Neural cell (in vitro differentiated cells): Measurements from ENCODE around the gene TBC1D10B. TPM values are rescaled to one million over a fixed set of nuclear protein-coding genes. Genes with fewer than 3 reads are reported as not detected.

Experiments used
- H2AFZ ChIP-seq: fragments of 200-600, 300-800 bp; sonication (generic), shearing (Covaris generic); 2 replicates; pipeline ENCODE4 v1.6.0; 2014; ENCODE audit warnings: low read depth, mild to moderate bottlenecking, antibody characterized with exemption, low read length, moderate library complexity
- H3F3A ChIP-seq: fragments of 200-600 bp; shearing (Covaris generic); 2 replicates; pipeline ENCODE4 v1.6.1; 2016; ENCODE audit warnings: mild to moderate bottlenecking, moderate library complexity, mixed read lengths, antibody characterized with exemption, low read length; ENCODE audit not compliant: insufficient read depth, poor library complexity, severe bottlenecking
- H3K27ac ChIP-seq: fragments of 200-600, 300-800 bp; sonication (generic), shearing (Covaris generic); 2 replicates; pipeline ENCODE4 v1.5.1; 2014; ENCODE audit warnings: mild to moderate bottlenecking, low read length, moderate library complexity
- H3K27me3 ChIP-seq: fragments of 300-800, 200-600 bp; sonication (generic), shearing (Covaris generic); 2 replicates; pipeline ENCODE4 v1.6.0; 2014; ENCODE audit warnings: mild to moderate bottlenecking, low read depth, low read length, moderate library complexity; ENCODE audit not compliant: insufficient read depth
- H3K36me3 ChIP-seq: fragments of 300-800, 200-600 bp; sonication (generic), shearing (Covaris generic); 2 replicates; pipeline ENCODE4 v1.5.1; 2014; ENCODE audit warnings: mild to moderate bottlenecking, antibody characterized with exemption, low read length, moderate library complexity; ENCODE audit not compliant: insufficient read depth
- H3K4me2 ChIP-seq: fragments of 300-800, 200-600 bp; sonication (generic), shearing (Covaris generic); 2 replicates; pipeline ENCODE4 v1.6.0; 2014; ENCODE audit warnings: mild to moderate bottlenecking, low read length
- H3K4me3 ChIP-seq: fragments of 300-800, 200-600 bp; sonication (generic), shearing (Covaris generic); 2 replicates; pipeline ENCODE4 v1.5.1; 2014; ENCODE audit warnings: mild to moderate bottlenecking, low read length, moderate library complexity
- H3K79me2 ChIP-seq: fragments of 200-600 bp; shearing (Covaris generic); replicated peaks from 2 replicates; pipeline ENCODE4 v1.6.0; 2014; ENCODE audit warnings: mild to moderate bottlenecking, low read length, moderate library complexity; ENCODE audit not compliant: insufficient read depth
- H3K9ac ChIP-seq: fragments of 300-800, 200-600 bp; sonication (generic), shearing (Covaris generic); 2 replicates; pipeline ENCODE4 v1.6.1; 2016; ENCODE audit warnings: mild to moderate bottlenecking, low read length, mixed read lengths
- H3K9me2 ChIP-seq: fragments of 200-600 bp; shearing (Covaris generic); 2 replicates; pipeline ENCODE4 v1.6.1; 2016; ENCODE audit warnings: mild to moderate bottlenecking, low read length, mixed read lengths; ENCODE audit not compliant: insufficient read depth
- H3K9me3 ChIP-seq: fragments of 200-600, 300-800 bp; sonication (generic), shearing (Covaris generic); 2 replicates; pipeline ENCODE4 v1.6.1; 2016; ENCODE audit warnings: mild to moderate bottlenecking, mixed run types, low read length, moderate library complexity, mixed read lengths
- H4K20me1 ChIP-seq: fragments of 200-600 bp; shearing (Covaris generic); 2 replicates; pipeline ENCODE4 v1.6.1; 2016; ENCODE audit warnings: mild to moderate bottlenecking, mixed run types; ENCODE audit not compliant: insufficient read depth
- EP300 ChIP-seq: fragments of 450-650 bp; conservative IDR thresholded peaks from 2 replicates; pipeline ENCODE4 v1.6.1; 2014; ENCODE audit warnings: antibody characterized with exemption, mild to moderate bottlenecking, moderate library complexity; ENCODE audit not compliant: poor library complexity, severe bottlenecking
- EZH2 ChIP-seq: fragments of 200-600, 300-800 bp; shearing (Covaris generic), sonication (generic); IDR thresholded peaks from 2 replicates; pipeline ENCODE4 v1.6.1; 2014; ENCODE audit warnings: antibody characterized with exemption, low read length, borderline replicate concordance, mild to moderate bottlenecking; ENCODE audit not compliant: insufficient read depth, poor library complexity, severe bottlenecking
- MXI1 ChIP-seq: fragments of 450-650 bp; conservative IDR thresholded peaks from 2 replicates; pipeline ENCODE4 v1.6.1; 2014; ENCODE audit warnings: antibody characterized with exemption, mild to moderate bottlenecking; ENCODE audit not compliant: poor library complexity, severe bottlenecking
- POLR2AphosphoS5 ChIP-seq: IDR thresholded peaks from 2 replicates; pipeline ENCODE4 v1.6.1; 2012
- RAD21 ChIP-seq: fragments of 450-650 bp; conservative IDR thresholded peaks from 2 replicates; pipeline ENCODE4 v1.6.1; 2014; ENCODE audit warnings: antibody characterized with exemption, mild to moderate bottlenecking, moderate library complexity
- REST ChIP-seq: IDR thresholded peaks from 2 replicates; pipeline ENCODE4 v1.6.1; 2012; ENCODE audit warnings: borderline replicate concordance
- SMC3 ChIP-seq: fragments of 450-650 bp; conservative IDR thresholded peaks from 2 replicates; pipeline ENCODE4 v1.6.1; 2014; ENCODE audit warnings: antibody characterized with exemption, mild to moderate bottlenecking, moderate library complexity; ENCODE audit not compliant: poor library complexity
- TAF1 ChIP-seq: IDR thresholded peaks from 2 replicates; pipeline ENCODE4 v1.6.1; 2012; ENCODE audit warnings: low read depth
- polyA minus RNA-seq: library from RNA; depleted of rRNA, polyadenylated mRNA; stranded (reverse); fragments of >200 nt; gene quantifications from 2 replicates; pipeline ENCODE4 v1.2.3, GENCODE V29; 2014
- polyA plus RNA-seq: library from polyadenylated mRNA; depleted of rRNA; stranded (reverse); fragments of >200 nt; gene quantifications from 2 replicates; pipeline ENCODE4 v1.2.3, GENCODE V29; 2014
- TF ChIP-seq, protein P1 (sequence below): fragments of 450-650 bp; IDR thresholded peaks from 2 replicates; pipeline ENCODE4 v1.5.1; 2014; ENCODE audit warnings: antibody characterized with exemption, mild to moderate bottlenecking, moderate library complexity; ENCODE audit not compliant: poor library complexity, severe bottlenecking

The TBC1D10B gene
- polyA plus RNA-seq (24.1 and 32.5 TPM in 2 replicates), polyA minus RNA-seq (40.5 and 44.6 TPM in 2 replicates)

- H2AFZ ChIP-seq: peak within 1 kb of the TSS; percentile 56
- H3K27ac ChIP-seq: peak within 1 kb of the TSS; percentile 98
- no peaks in the 10 kb centered on the region for H3K36me3 ChIP-seq
Measured at GRCh38 chr16:30370456-30371247, at the start of gene TBC1D10B. TBC1D10B (minus strand) TSS chr16:30370494; CDS start chr16:30370183, 311 bp downstream.

DNA sequence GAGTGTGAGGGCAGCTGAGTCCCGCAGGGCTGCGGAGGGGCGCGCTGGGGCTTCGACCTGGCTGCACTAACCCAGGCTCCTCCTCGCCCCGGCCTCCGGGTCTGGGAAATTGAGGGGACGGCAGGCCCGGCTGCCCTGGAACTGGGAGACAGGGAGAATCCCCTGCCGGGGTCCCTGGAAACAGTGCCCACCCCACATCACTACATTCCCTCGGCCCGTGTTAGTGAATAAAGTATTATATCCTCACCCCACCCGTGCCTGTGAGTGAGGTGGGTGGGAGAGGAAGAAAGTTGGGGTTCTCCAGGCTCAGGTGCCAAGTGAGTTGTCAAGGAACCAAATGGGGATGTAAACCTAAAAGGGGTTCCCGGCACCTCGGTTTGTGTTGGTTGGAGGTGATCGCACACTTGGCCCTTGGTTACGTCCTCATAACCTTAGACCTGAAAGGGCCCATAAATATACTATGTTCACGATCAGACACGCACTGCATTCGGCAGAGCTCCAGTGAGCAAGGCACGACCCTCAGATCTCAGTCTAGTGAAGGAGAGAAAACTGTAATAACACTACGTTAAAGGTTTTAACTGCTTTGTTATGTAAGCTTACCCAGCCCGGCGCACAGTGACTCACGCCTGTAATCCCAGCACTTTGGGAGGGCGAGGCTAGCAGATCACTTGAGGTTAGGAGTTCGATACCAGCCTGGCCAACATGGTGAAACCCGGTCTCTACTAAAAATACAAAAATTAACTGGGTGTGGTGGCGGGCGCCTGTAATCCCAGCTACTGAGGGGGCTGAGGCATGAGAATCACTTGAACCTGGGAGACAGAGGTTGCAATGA lies 48.3 kb upstream of the TBC1D10B start:
- H3K4me2 ChIP-seq: peak overlapping the region; percentile 10
- no peaks in the 10 kb centered on the region for H3K9me2 ChIP-seq
- no peaks in the 10 kb centered on the region for H3K27me3 ChIP-seq
- no peaks in the 10 kb centered on the region for H4K20me1 ChIP-seq
- peak overlapping the region; percentile 45 for H2AFZ ChIP-seq
- peak overlapping the region; percentile 59 for H3K27ac ChIP-seq
- no peaks in the 10 kb centered on the region for H3K36me3 ChIP-seq
- peak overlapping the region; percentile 71 for H3K4me3 ChIP-seq
- peaks cover 2% of the 10 kb centered on the region for H3F3A ChIP-seq
- H3K9me3 ChIP-seq: no peaks in the 10 kb centered on the region
- peak overlapping the region; percentile 63 for H3K9ac ChIP-seq
- no peaks in the 10 kb centered on the region for H3K79me2 ChIP-seq
- no peak for TF ChIP-seq MXI1
- no peak for TF ChIP-seq EP300
- no peak for TF ChIP-seq REST
- TF ChIP-seq EZH2: no peak
- no peak for TF ChIP-seq SMC3
- TF ChIP-seq, protein P1, sequence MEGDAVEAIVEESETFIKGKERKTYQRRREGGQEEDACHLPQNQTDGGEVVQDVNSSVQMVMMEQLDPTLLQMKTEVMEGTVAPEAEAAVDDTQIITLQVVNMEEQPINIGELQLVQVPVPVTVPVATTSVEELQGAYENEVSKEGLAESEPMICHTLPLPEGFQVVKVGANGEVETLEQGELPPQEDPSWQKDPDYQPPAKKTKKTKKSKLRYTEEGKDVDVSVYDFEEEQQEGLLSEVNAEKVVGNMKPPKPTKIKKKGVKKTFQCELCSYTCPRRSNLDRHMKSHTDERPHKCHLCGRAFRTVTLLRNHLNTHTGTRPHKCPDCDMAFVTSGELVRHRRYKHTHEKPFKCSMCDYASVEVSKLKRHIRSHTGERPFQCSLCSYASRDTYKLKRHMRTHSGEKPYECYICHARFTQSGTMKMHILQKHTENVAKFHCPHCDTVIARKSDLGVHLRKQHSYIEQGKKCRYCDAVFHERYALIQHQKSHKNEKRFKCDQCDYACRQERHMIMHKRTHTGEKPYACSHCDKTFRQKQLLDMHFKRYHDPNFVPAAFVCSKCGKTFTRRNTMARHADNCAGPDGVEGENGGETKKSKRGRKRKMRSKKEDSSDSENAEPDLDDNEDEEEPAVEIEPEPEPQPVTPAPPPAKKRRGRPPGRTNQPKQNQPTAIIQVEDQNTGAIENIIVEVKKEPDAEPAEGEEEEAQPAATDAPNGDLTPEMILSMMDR: no peak
- no peak for TF ChIP-seq RAD21
- no peak for TF ChIP-seq POLR2AphosphoS5
- TF ChIP-seq TAF1: no peak

More at GRCh38 chr16:30370456-30371247, at the start of gene TBC1D10B:
- Histone ChIP-seq H3K9ac (peak within 1 kb of the TSS; percentile 85), H3K27me3 (no peaks in the 10 kb centered on the region), H4K20me1 (peaks cover 24% of the 10 kb centered on the region), H3K9me3 (no peaks in the 10 kb centered on the region), H3K9me2 (no peaks in the 10 kb centered on the region), H3K79me2 (peaks cover 42% of the 10 kb centered on the region), H3K4me3 (peak within 1 kb of the TSS; percentile 97), H3K4me2 (peak within 1 kb of the TSS; percentile 98), H3F3A (no peaks in the 10 kb centered on the region)
- TF ChIP-seq EZH2 (no peak), POLR2AphosphoS5 (peak; percentile 79), RAD21 (no peak), EP300 (peak; percentile 94), MXI1 (no peak)
- TF ChIP-seq, protein P1: peak; percentile 75
